ENCODE results near the gene STAG3.
A peak's percentile ranks its signal among the peaks of the same experiment; 100 is the strongest.
"Not testable (repeated sequence)": the region's sequence is repeated elsewhere in the genome, so short reads cannot be mapped to it uniquely, and the experiment has no call there.

Gene STAG3

DNA sequence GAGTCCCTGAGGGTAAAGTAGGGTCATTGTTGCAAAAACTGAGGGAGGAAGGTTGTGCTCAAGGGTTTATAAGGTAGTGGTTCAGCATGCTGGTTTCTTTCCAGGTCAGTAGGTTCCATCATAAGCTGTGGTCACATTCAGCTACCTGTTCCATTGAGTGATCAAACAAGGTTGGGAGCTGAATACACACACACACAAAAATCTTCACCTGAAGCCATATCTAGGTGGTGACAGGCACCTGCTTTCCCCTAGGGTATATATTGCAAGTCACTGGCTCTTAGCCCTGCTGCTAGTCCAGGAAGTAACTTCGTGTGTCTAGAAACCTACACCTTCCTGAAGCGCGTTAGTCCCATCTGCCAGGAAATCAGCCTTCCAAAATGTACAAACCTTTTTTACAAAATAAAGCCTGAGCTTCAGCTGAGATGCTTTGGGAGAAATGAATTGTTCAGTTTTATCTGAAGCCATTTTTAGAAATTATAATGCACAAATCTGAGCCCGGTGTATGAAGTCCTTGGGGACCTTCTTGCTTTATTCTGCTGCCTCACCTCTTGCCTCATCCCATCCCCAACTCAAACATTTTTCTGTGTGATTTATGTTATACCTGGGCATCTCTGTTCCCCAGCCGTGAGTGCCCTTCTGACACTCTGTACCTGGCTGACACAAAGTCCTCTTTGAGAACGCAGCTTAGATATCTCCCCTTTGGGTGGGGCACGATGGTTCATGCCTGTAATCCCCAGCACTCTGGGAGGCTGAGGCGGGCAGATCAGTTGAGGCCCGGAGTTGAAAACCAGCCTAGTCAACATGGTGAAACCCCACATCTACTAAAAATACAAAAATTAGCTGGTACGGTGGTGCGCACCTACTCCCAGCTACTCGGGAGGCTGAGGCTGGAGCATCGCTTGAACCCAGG is 39.6 kb upstream of the STAG3 start:
- peaks cover 4% of the 10 kb centered on the region for H3K4me1 ChIP-seq (ENCODE audit: insufficient read depth, low read length, poor library complexity, severe bottlenecking)
- no peaks in the 10 kb centered on the region for H3K79me2 ChIP-seq (ENCODE audit: insufficient read depth, low read length)
- H3F3A ChIP-seq (ENCODE audit: low read depth) = no peaks in the 10 kb centered on the region
- H2AFZ ChIP-seq (ENCODE audit: low read length) = peak overlapping the region; percentile 81
- no peak overlapping the region for H3K4me3 ChIP-seq (ENCODE audit: low read length, poor library complexity, severe bottlenecking)
- no peaks in the 10 kb centered on the region for H4K20me1 ChIP-seq (ENCODE audit: insufficient read depth, low read length, poor library complexity, severe bottlenecking)
- no peaks in the 10 kb centered on the region for H3K36me3 ChIP-seq (ENCODE audit: insufficient read depth, low read length)
- no peaks in the 10 kb centered on the region for H3K9me3 ChIP-seq (ENCODE audit: insufficient read depth, low read depth, low read length)
- H3K27me3 ChIP-seq (ENCODE audit: insufficient read depth, low read length, poor library complexity, severe bottlenecking) = no peaks in the 10 kb centered on the region
- no peak overlapping the region for H3K9ac ChIP-seq (ENCODE audit: low read depth, low read length, poor library complexity, severe bottlenecking)
- TF ChIP-seq, protein P1, sequence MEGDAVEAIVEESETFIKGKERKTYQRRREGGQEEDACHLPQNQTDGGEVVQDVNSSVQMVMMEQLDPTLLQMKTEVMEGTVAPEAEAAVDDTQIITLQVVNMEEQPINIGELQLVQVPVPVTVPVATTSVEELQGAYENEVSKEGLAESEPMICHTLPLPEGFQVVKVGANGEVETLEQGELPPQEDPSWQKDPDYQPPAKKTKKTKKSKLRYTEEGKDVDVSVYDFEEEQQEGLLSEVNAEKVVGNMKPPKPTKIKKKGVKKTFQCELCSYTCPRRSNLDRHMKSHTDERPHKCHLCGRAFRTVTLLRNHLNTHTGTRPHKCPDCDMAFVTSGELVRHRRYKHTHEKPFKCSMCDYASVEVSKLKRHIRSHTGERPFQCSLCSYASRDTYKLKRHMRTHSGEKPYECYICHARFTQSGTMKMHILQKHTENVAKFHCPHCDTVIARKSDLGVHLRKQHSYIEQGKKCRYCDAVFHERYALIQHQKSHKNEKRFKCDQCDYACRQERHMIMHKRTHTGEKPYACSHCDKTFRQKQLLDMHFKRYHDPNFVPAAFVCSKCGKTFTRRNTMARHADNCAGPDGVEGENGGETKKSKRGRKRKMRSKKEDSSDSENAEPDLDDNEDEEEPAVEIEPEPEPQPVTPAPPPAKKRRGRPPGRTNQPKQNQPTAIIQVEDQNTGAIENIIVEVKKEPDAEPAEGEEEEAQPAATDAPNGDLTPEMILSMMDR (conservative IDR thresholded peaks at IDR 0.05; ENCODE audit: low read length) = no peak
- TF ChIP-seq EZH2phosphoT487 (IDR thresholded peaks at IDR 0.05; ENCODE audit: borderline replicate concordance) = no peak
- peak overlapping the region; percentile 35 for H3K4me2 ChIP-seq (ENCODE audit: low read depth, low read length, poor library complexity, severe bottlenecking)
- no peaks in the 10 kb centered on the region for H3K9me2 ChIP-seq (replicated peaks; ENCODE audit: low read depth, low read length)

- no peak overlapping the region for H3K9ac ChIP-seq (ENCODE audit: low read depth, low read length, poor library complexity, severe bottlenecking)
- H3K4me3 ChIP-seq (ENCODE audit: low read length, poor library complexity, severe bottlenecking) = no peak overlapping the region
- peaks cover 4% of the 10 kb centered on the region for H3K4me1 ChIP-seq (ENCODE audit: insufficient read depth, low read length, poor library complexity, severe bottlenecking)
- no peaks in the 10 kb centered on the region for H3K27me3 ChIP-seq (ENCODE audit: insufficient read depth, low read length, poor library complexity, severe bottlenecking)
- H3K9me2 ChIP-seq (replicated peaks; ENCODE audit: low read depth, low read length) = no peaks in the 10 kb centered on the region
- H3K79me2 ChIP-seq (ENCODE audit: insufficient read depth, low read length) = no peaks in the 10 kb centered on the region
- H3F3A ChIP-seq (ENCODE audit: low read depth) = no peaks in the 10 kb centered on the region
- H4K20me1 ChIP-seq (ENCODE audit: insufficient read depth, low read length, poor library complexity, severe bottlenecking) = no peaks in the 10 kb centered on the region
- no peaks in the 10 kb centered on the region for H3K36me3 ChIP-seq (ENCODE audit: insufficient read depth, low read length)
- no peaks in the 10 kb centered on the region for H3K9me3 ChIP-seq (ENCODE audit: insufficient read depth, low read depth, low read length)
- no peak overlapping the region for H3K4me2 ChIP-seq (ENCODE audit: low read depth, low read length, poor library complexity, severe bottlenecking)
- TF ChIP-seq EZH2phosphoT487 (IDR thresholded peaks at IDR 0.05; ENCODE audit: borderline replicate concordance) = no peak
- TF ChIP-seq, protein P1 (conservative IDR thresholded peaks at IDR 0.05; ENCODE audit: low read length) = no peak
- peak overlapping the region; percentile 30; the same call in 1 of the 2 replicates for H2AFZ ChIP-seq (ENCODE audit: low read length)
Observed at GRCh38 chr7:100141555-100141949, 36.2 kb upstream of the STAG3 start.

GRCh38 chr7:100142461-100142860 is 35.3 kb upstream of the STAG3 start:
- Histone ChIP-seq H3F3A (ENCODE audit: low read depth) (no peaks in the 10 kb centered on the region), H3K36me3 (ENCODE audit: insufficient read depth, low read length) (no peaks in the 10 kb centered on the region), H3K9me3 (ENCODE audit: insufficient read depth, low read depth, low read length) (no peaks in the 10 kb centered on the region), H3K4me1 (ENCODE audit: insufficient read depth, low read length, poor library complexity, severe bottlenecking) (peaks cover 4% of the 10 kb centered on the region), H3K9ac (ENCODE audit: low read depth, low read length, poor library complexity, severe bottlenecking) (no peak overlapping the region), H3K4me3 (ENCODE audit: low read length, poor library complexity, severe bottlenecking) (no peak overlapping the region), H2AFZ (ENCODE audit: low read length) (no peak overlapping the region), H3K4me2 (ENCODE audit: low read depth, low read length, poor library complexity, severe bottlenecking) (no peak overlapping the region), H3K9me2 (replicated peaks; ENCODE audit: low read depth, low read length) (no peaks in the 10 kb centered on the region), H4K20me1 (ENCODE audit: insufficient read depth, low read length, poor library complexity, severe bottlenecking) (no peaks in the 10 kb centered on the region), H3K27me3 (ENCODE audit: insufficient read depth, low read length, poor library complexity, severe bottlenecking) (no peaks in the 10 kb centered on the region), H3K79me2 (ENCODE audit: insufficient read depth, low read length) (no peaks in the 10 kb centered on the region)
- TF ChIP-seq, protein P1 (conservative IDR thresholded peaks at IDR 0.05; ENCODE audit: low read length) = no peak
- no peak for TF ChIP-seq EZH2phosphoT487 (IDR thresholded peaks at IDR 0.05; ENCODE audit: borderline replicate concordance)

DNA sequence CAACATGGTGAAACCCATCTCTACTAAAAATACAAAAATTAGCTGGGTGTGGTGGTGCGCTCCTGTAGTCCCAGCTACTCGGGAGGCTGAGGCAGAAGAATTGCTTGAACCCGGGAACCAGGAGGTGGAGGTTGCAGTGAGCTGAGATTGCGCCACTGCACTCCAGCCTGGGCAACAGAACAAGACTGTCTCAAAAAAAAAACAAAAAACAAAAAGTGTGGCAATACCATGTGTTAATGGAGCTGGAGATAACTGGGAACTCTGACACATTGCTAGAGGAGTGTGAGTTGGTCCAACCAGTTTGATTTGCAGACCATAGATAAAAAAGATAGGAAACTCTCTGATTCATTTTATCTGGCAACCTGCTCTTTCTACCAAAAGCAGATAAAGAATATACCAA is 31.4 kb upstream of the STAG3 start:
- not testable (repeated sequence) for H3K9ac ChIP-seq (ENCODE audit: low read depth, low read length, poor library complexity, severe bottlenecking); H3K9me3 ChIP-seq (ENCODE audit: insufficient read depth, low read depth, low read length); H3K4me3 ChIP-seq (ENCODE audit: low read length, poor library complexity, severe bottlenecking); H4K20me1 ChIP-seq (ENCODE audit: insufficient read depth, low read length, poor library complexity, severe bottlenecking); H3F3A ChIP-seq (ENCODE audit: low read depth); H3K27me3 ChIP-seq (ENCODE audit: insufficient read depth, low read length, poor library complexity, severe bottlenecking); H2AFZ ChIP-seq (ENCODE audit: low read length); H3K4me2 ChIP-seq (ENCODE audit: low read depth, low read length, poor library complexity, severe bottlenecking); H3K36me3 ChIP-seq (ENCODE audit: insufficient read depth, low read length); H3K9me2 ChIP-seq (replicated peaks; ENCODE audit: low read depth, low read length)
- H3K4me1 ChIP-seq (ENCODE audit: insufficient read depth, low read length, poor library complexity, severe bottlenecking) = peaks cover 12% of the 10 kb centered on the region
- H3K79me2 ChIP-seq (ENCODE audit: insufficient read depth, low read length) = peaks cover 22% of the 10 kb centered on the region
